ENCODE data around the gene PERM1. TPM values are rescaled to one million over a fixed set of nuclear protein-coding genes. Genes with fewer than 3 reads are reported as not detected.
"Not testable (repeated sequence)": the region's sequence is repeated elsewhere in the genome, so short reads cannot be mapped to it uniquely, and the experiment has no call there.

Gene PERM1
- total RNA-seq, 1 donor from 2014 or later: not detected

- DNase-seq (ENCODE audit: low spot score in 2 of 2) (no peak), FAIRE-seq (no peak)
These were observed 28.2 kb downstream of the PERM1 start for GRCh38 chr1:953524-954320.

DNA sequence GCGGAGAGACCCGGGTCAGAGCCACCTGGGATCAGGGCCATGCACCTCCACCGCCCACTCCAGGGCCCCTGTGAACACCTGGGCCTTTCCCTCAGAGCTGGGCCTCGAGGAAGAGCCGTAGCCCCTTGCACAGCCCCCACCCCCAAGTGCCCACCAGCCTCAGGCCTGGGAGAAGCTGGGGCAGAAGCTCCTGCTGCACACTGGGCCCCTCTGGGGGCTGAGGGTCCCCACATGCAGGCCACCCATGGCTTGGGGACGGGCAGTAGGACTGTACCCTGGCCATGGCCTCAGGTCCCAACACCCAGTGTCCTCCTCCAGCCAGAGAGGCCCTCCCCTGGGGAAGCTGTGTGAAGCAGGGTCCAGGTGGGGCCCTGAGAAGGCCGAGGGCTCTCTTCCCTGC lies 29.3 kb downstream of the PERM1 start:
- FAIRE-seq: no peak

GRCh38 chr1:952201-952600 lies 29.7 kb downstream of the PERM1 start:
- FAIRE-seq (no peak), DNase-seq (ENCODE audit: low spot score in 2 of 2) (no peak)

More for the DNA sequence above, 29.3 kb downstream of the PERM1 start:
- DNase-seq (ENCODE audit: low spot score in 2 of 2): no peak

DNA sequence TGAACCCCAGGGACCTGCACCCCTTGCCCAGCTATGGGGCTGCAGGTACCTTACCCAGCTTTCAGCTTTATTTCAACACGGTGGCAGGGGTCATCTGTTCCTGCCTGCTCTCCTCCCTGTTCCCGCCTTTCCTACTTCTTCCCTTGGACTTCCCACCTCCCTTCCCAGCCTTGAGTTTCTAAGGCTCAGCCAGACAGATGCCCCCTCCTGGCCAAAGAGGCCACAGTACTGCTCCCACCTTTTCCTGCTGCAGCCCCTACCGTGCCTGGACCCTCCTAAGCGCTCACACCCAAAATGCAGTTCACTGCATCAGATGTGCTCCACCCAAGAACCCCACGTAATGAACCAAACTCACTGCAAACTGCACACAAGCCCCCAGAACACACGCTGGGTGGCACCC lies 30.5 kb downstream of the PERM1 start:
- FAIRE-seq (no peak), DNase-seq (ENCODE audit: low spot score in 2 of 2) (no peak)

DNA sequence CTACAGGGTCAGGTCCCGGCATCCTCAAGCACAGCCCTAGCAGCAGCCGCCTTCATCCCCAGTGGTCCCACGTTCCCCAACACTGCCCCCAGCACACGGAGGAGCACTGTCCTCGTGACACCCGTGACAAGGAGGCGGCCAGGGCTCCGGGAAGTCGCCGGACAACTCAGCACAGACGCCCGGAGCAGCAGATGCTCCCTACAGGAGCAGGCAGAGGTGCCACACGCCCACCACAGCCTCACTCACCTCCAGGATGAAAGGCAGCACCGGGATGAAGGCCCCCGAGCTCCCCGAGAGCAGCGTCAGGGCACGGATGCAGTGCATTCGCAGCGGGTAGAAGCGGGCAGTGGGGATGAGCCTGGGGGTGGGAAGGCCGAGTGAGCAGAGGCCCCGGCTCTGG lies 31.0 kb downstream of the PERM1 start:
- DNase-seq (ENCODE audit: low spot score in 2 of 2) (no peak), FAIRE-seq (no peak)

DNA sequence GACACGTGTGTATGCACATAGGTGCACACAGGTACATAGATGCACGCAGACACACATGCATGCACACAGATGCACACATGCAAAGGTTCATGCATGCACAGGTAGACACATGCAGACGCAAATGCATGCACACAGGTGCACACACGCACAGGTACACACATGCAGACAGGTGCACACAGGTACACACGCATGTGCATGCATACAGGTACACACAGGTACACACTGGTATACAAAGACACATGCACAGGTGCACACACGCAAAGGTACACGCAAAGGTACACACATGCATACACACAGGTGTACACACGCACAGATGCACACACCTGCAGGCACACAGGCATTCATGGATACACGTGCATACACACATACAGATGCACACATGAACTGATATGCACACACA lies 31.6 kb downstream of the PERM1 start:
- FAIRE-seq (no peak), DNase-seq (ENCODE audit: low spot score in 2 of 2) (no peak)

DNA sequence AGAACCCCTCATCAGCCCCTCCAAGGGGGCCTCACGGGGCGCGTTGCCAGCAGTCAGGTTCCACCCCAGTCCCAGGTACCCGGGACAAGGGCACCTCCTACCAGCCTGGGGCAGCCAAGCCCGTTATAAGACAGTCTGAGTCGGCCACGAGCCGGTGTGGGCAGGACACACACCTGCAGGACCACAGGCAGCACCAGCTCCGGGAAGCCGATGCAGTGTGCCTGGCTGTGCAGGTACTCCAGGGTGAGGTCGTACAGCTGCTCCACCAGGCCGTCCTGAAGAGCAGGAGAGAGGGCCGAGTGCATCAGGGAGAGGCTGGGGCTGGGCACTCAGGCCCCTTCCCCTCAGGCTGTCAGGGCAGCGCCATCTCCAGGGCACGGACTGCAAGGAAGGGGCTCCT lies 33.9 kb downstream of the PERM1 start:
- DNase-seq (ENCODE audit: low spot score in 2 of 2) (no peak), FAIRE-seq (no peak)

DNA sequence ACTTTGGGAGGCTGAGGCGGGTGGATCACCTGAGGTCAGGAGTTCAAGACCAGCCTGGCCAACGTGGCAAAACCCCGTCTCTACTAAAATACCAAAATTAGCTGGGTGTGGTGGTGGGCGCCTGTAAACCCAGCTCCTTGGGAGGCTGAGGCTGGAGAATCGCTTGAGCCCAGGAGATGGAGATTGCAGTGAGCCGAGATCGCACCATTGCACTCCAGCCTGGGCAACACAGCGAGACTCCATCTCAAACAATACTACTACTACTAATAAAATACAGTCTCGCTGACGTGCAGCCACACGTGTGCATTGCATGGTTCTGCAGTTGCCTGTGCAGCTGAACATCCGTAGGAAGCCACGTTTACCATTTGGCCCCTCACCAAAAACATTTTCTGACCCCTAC lies 35.1 kb downstream of the PERM1 start:
- DNase-seq (ENCODE audit: low spot score in 2 of 2); FAIRE-seq: not testable (repeated sequence)

GRCh38 chr1:945688-946556 lies 36.0 kb downstream of the PERM1 start:
- FAIRE-seq: no peak
- DNase-seq (ENCODE audit: low spot score in 2 of 2): no peak

DNA sequence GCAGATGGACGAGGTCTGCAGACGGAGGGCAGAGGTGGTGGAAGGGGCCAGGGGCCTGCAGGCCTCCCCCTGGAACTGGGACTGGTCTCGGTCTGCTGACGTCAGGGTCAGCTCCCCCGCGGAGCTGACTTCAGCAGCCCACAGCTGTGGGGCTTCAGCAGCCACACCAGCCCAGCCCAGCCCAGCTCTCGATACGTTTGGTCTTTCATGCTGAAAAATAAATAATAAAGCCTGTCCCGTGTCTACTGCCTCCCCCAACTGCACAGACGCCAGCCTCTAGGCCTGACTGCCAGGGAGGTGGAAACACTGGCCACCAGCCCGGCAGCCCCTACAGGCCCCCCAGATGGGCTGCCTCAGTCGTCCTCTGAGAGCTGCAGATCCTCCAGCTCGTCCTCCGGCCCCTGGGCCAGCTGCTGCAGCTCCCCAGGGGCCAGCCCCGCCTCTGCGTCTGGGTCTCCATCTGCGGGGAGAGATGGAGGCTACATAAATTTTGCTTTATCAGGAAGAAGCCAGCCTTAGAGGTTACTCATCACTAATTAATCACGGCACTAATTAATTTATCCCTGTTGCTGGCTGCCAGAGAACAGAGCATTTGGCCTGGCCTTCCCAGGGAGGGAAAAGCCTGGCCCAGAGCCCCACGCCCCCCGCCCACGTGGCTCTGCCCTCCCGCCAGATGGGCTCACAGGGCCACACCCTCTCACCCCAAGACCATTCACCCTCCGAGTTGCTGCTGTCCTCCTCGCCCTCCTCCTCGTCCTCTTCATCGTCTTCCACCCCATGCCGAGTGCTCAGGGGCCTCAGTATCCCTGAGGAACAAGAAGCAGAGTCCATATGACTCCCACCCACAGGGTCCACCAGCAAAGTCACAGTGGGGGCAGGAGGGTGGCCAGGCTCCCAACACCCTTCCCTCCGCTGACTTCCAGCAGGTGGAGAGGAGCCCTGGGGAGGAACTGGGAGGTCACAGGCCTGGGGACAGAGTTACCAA lies 37.3 kb downstream of the PERM1 start:
- DNase-seq (ENCODE audit: low spot score in 2 of 2): no peak

GRCh38 chr1:943545-944340 lies 38.1 kb downstream of the PERM1 start:
- no peak for FAIRE-seq
- no peak for DNase-seq (ENCODE audit: low spot score in 2 of 2)

More for the DNA sequence above, 37.3 kb downstream of the PERM1 start:
- FAIRE-seq: no peak

- DNase-seq (ENCODE audit: low spot score in 2 of 2): no peak
- FAIRE-seq: no peak
These were observed 38.9 kb downstream of the PERM1 start for GRCh38 chr1:942864-943533.

GRCh38 chr1:942411-942821 lies 39.5 kb downstream of the PERM1 start:
- no peak for DNase-seq (ENCODE audit: low spot score in 2 of 2)
- no peak for FAIRE-seq

GRCh38 chr1:941588-942383 lies 40.1 kb downstream of the PERM1 start:
- FAIRE-seq (no peak), DNase-seq (ENCODE audit: low spot score in 2 of 2) (peak; percentile 71 to 76)

DNA sequence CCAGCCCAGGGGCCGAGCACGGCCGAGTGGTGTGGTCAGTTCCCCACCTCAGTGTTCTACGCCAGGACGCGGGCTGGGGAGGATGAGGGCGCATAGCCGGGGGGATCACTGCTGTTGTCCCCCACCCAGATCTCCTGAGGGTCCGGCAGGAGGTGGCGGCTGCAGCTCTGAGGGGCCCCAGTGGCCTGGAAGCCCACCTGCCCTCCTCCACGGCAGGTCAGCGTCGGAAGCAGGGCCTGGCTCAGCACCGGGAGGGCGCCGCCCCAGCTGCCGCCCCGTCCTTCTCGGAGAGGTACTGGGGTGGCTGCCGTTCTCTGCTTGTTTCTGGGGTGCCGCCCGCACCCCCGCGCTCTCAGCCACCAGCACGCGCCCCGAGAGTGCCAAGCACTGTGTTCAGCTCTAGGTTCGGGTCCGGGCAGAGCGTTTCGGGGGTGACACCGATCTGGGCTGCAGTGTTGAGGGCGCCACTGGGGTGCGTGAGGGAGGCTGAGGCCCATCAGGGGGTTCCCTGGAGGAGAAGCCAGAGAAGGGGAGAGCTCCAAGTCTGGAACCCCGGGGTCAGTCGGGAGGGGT lies 40.8 kb downstream of the PERM1 start:
- no peak for DNase-seq (ENCODE audit: low spot score in 2 of 2)
- no peak for FAIRE-seq

DNA sequence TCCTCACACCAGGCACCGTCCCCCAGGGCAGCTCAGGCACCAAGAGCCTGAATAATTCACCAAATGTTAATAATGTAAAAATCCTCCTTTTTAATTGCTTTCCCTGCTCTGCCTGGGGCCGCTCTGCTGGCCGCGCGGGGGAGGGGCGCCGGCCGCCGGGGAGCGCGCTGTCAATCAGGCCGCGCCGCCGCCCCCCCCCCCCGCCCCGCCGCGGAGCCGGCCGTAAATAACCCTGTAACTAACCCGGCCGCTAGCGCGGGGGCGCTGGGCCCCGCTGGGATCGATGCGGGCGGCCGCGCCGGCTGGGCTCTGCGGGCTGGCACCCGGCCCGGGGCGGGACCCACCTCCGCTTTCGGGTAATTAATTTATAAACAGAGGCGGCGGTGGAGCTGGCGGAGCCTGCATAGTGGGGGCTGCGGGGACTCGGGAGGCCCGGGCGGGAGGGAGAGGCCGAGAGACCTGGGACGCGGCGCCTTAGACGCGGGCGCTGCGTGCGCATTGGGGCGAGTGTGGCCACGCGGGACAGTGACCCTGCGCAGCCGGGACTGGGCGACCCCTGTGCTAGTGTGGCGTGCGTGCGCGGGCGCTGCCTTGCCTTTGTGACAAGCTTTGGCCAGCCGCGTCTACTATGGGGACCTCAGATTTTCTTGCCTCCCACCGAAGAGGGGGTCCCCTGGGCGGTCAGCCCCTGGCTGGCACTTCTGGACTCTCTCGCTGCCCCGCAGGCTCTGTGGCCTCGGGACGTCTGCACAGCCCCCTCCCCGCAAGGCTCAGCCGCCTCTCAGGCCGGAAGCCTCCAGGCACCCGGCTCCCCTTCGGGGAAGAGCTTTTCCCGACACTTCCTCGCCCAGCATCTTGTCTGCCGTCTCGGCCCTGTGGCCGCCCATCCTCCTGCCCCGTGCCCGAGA lies 41.5 kb downstream of the PERM1 start:
- DNase-seq (ENCODE audit: low spot score in 2 of 2) (peak; percentile 85 to 91), FAIRE-seq (no peak)
